GM12892 (cell line): ENCODE measurements around the gene CNTNAP2.

Experiments
- DNase-seq: peaks from one replicate; pipeline ENCODE4 v3.0.0; 2011; ENCODE audit not compliant: insufficient read length
- FAIRE-seq: peaks from 2 replicates; lab custom pipeline; 2011; peaks lifted over from hg19 to GRCh38; lab: Jason Lieb, UNC
- POLR2A ChIP-seq: IDR thresholded peaks from 2 replicates; pipeline ENCODE4 v1.6.1; 2011; ENCODE audit warnings: low read depth, low read length, control low read depth
- POLR2AphosphoS5 ChIP-seq: IDR thresholded peaks from 2 replicates; pipeline ENCODE4 v1.6.1; 2011; ENCODE audit warnings: low read depth, low read length, control low read depth
- TAF1 ChIP-seq: IDR thresholded peaks from 2 replicates; pipeline ENCODE4 v1.6.1; 2011; ENCODE audit warnings: low read depth, mild to moderate bottlenecking, control low read depth, low read length, borderline replicate concordance

Gene CNTNAP2

DNA sequence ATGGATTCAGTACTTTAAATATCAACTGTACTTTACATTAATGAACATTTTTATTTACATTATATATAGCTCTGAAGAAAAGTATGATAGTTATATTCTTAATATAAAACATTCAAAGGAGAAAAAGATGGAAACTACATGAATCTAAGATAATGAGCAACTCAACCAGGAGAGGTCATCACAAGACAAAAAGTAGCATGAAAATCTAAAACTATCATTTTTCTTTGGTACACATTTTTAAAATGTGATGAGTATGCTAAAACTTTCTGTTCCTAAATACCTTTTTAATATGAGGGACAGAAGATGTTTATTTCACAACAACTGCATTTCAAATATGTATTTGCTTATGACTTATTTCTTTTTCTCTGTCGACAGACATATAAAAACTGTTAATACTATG lies 2.4 kb downstream of the CNTNAP2 start:
- DNase-seq (no peak), FAIRE-seq (no peak)

DNA sequence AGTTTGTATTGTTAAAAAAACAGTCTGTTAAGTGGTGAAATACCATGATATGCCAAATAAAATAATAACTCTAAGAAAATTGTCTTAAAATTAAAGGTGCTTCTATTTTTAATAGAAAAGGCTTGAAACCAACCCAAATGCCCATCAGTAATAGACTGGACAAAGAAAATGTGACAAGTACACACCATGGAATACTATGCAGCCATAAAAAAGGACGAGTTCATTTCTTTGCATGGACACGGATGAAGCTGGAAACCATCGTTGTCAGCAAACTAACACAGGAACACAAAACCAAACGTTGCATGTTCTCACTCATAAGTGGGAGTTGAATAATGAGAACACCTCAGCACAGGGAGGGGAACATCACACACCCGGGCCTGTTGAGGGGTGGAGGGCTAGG lies 7.1 kb downstream of the CNTNAP2 start:
- no peak for DNase-seq
- TF ChIP-seq TAF1 (no peak), POLR2A (no peak), POLR2AphosphoS5 (no peak)
- FAIRE-seq, result no peak

More for the DNA sequence above, 2.4 kb downstream of the CNTNAP2 start:
- TF ChIP-seq POLR2A, result no peak
- no peak for TF ChIP-seq POLR2AphosphoS5
- TF ChIP-seq TAF1, result no peak

DNA sequence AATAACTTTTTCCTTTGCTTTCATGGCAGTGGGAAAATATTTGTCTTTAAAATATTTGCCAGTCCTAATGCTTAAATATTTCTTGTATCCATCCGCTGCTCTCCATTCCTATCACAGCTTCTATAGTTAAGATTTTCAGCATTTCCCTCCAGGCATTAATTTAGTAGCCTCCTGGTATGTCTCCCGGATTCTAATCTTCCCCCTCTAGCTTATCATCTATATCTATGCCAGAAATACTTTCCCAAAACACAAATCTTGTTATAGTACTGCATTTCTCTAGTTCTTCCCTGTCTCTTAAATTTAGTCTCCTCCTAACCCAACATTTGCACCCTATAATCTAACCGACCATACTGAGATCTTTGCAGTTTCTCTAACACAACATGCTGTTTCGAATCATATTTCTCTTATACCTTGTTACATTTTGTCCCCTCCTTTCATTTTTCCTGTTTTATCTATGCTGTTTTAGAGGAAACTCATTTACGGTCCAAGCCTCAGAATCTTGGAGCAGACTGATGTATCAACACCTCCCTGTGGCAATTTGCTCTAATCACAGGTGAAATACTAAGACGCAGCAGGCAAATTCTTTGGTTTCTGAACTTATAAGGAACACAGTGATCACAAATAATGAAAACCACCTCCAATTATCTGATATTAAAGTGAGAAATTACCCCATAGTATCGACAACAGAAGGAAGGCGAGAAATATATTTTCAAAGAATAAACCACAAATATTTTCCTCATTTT lies 10.3 kb downstream of the CNTNAP2 start:
- TF ChIP-seq POLR2AphosphoS5 (no peak), TAF1 (no peak), POLR2A (no peak)
- no peak for FAIRE-seq
- no peak for DNase-seq

DNA sequence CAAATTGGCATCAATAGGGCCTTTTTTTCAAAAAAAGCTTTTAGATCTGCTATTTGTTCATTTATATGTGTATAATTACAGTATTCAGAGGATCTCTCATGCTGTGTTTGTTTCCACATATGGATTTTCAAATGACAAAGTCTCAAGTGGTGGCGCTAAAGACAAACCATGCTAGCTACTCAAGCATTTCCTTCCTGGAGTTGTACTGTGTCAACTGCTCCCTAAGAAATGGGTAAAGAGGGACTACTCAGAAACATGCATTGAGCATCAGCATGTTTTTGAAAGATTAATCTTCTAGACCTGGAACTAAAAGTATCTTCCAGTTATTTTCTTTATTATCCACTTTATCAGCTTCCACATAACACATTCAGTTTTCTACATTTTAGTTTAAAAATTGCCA lies 12.7 kb downstream of the CNTNAP2 start:
- no peak for TF ChIP-seq POLR2AphosphoS5
- TF ChIP-seq POLR2A, result no peak
- no peak for TF ChIP-seq TAF1
- no peak for DNase-seq
- FAIRE-seq, result no peak

DNA sequence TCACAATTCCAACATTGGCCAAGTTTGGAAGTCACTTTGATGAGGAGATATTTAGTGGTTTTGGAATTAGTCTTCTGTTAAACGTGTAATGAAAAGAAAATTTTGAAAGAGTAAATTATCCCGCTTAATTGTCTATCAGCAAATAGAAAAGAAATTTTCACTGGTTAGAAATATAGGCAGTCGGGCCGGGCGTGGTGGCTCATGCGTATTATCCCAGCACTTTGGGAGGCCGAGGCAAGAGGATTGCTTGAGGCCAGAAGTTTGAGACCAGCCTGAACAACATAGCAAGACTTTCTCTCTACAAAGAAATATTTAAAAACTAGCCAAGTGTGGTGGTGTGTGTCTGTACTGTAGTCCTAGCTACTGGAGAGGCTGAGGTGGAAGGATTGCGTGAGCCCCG lies 13.4 kb downstream of the CNTNAP2 start:
- TF ChIP-seq POLR2AphosphoS5 (no peak), TAF1 (no peak), POLR2A (no peak)
- FAIRE-seq, result no peak
- no peak for DNase-seq

DNA sequence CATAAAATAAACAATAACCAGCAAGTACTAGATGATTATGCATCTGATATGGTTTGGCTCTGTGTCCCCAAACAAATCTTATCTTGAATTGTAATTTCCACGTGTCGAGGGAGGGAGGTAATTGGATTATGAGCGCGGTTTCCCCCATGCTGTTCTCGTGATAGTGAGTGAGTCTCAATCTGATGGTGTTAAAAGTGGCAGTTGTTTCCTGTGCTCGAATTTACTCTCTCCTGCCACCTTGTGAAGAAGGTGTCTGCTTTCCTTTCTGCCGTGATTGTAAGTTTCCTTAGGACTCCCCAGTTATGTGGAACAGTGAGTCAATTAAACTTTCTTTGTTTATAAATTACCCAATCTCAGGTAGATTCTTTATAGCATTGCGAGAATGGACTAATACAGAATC lies 15.1 kb downstream of the CNTNAP2 start:
- no peak for DNase-seq
- TF ChIP-seq TAF1 (no peak), POLR2A (no peak), POLR2AphosphoS5 (no peak)
- no peak for FAIRE-seq

DNA sequence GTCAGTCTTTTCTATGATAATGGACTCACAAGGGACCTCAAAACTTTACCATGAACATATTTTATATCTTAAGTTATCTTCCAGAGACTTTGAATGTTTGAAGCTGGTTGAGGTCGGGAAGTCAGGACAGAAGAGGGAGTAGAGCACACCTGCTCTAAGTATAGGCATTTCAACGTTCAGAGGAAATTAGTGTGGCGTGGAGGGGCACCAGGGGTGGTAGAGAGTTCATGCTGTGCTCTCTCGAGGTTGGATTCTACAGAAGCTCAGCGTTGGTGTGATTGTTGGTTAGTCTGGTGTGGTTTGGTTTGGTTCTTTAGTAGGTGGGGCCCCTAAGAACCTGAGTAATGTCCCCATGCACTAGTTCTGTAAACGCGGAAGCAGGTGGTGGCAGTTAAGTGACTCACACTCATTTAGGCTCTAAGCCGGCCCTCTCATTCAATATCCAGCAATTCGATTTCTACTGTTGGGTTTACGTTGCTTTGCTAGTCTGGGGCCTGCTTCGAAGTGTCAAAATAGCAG lies 19.8 kb downstream of the CNTNAP2 start:
- DNase-seq (no peak), FAIRE-seq (no peak)
- TF ChIP-seq POLR2A, result no peak
- TF ChIP-seq TAF1, result no peak
- TF ChIP-seq POLR2AphosphoS5, result no peak

DNA sequence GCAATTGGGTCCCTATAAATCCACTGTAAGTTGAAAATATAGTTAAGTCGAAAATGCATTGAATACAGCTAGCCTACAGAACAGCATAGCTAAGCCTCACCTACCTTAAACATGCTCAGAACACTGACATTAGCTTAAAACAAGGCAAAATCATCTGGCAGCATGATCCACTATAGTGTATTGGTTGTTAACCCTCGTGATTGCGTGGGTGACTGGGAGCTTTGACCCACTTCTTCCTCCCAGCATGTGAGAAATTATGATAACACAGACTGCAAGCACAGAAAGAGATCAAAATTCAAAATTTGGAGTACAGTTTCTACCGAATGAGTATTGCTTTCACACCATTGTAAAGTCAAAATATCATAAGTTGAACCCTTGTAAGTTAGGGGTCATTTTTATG lies 22.3 kb downstream of the CNTNAP2 start:
- DNase-seq (no peak), FAIRE-seq (no peak)
- no peak for TF ChIP-seq POLR2A
- TF ChIP-seq POLR2AphosphoS5, result no peak
- TF ChIP-seq TAF1, result no peak

DNA sequence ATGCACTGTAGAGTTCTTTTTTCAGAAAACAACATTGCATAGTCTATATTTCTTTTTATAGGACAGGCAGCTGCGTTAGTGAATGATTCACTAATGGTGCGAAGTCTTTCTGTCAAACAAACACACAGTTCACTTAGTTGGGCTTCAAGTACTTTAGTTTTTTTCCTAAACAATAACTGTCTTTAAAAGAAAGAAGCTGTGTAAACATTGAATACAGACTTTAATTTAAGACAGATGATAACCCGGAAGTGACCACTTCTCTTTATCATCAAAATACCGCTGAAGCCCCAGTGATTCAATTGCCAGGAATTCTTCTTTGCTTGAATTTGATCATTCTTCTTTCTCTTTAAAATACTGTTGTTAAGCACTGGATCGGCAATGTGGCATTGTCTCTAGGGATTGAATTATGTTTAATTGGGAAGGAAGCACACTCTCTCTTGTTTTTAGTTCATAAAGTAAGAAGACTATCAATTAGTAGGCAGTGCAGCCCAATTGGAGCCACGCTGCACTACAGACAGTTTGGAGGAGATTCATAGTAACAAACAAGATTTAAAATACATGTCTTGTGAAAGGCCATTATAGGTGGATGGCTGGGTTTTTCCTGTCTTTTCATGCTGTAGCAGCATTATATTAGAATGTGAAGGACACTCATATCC lies 30.4 kb downstream of the CNTNAP2 start:
- FAIRE-seq (no peak), DNase-seq (no peak)
- TF ChIP-seq POLR2AphosphoS5 (no peak), TAF1 (no peak), POLR2A (no peak)

DNA sequence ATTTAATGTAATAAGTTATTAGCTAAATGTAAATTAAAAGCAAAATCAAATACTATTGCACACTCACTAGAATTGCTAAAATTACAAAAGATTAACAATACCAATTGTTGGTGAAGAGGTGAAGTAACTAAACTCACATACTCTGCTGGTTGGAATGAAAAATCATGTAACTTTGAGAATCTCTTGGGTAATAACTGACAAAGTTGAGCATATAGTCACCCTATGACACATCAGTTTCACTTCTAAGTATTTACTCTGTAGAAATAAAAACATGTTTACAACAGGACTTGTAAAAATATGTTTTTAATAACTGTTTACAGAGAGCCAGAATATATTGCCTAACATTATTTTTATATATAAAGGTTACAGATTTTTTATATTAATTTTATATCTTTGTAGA lies 33.6 kb downstream of the CNTNAP2 start:
- no peak for DNase-seq
- FAIRE-seq, result no peak
- no peak for TF ChIP-seq POLR2AphosphoS5
- TF ChIP-seq POLR2A, result no peak
- TF ChIP-seq TAF1, result no peak

DNA sequence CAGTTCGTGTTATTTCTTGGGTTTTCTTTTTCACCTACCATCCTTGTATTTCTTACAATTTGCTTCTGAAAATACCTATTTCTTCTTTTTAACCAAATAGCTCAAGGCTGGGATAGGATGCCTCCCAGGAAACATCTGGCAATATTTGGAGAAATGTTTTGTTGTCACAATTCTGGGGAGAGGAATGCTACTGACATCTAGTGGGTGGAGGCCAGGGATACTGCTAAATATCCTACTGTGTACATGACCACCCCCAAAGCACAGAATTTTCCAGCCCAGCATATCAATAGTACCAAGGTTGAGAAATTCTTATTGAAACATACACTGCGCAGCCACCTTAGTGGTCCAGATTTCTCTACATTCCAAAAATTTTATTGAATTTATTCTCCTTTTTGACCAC lies 55.5 kb downstream of the CNTNAP2 start:
- no peak for TF ChIP-seq TAF1
- no peak for TF ChIP-seq POLR2AphosphoS5
- no peak for TF ChIP-seq POLR2A
- FAIRE-seq (no peak), DNase-seq (no peak)

DNA sequence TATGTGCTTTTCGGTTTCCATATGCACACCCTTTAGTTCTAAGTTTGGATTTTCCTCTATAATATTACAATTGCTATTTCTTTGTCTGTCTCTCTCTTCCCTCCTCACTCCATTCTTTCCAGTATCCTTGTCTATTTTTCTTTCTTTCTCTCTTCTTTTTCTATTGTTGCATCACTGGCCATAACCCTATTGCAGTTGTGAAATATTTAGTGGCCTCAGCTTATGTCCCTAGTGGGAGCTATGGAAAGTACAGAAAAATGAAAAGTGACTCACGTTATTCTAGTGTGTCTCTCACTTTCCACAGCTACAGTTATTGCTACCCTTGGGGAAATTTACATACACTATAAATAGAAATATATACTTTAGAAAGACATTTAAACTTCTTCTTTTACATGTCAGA lies 59.1 kb downstream of the CNTNAP2 start:
- DNase-seq (no peak), FAIRE-seq (no peak)

DNA sequence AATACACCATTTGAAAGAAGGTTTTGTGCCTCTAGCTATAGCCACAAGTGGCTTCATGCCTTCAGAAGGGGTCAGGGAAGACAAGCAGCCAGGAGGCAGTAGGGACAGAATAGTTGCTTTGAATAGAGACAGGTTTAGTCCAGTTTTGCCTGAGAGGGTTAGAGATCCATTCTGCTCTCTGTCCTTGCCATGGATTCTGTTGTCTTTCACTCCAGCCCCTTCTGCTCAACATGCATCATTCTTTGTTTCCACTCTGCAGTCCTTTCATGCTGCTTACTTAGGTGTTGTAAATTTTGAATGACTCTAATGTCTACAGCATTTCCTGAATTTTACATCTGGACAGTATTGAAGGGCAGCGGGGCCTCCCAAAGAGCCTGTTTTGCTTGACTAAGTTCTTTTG lies 60.3 kb downstream of the CNTNAP2 start:
- no peak for FAIRE-seq
- TF ChIP-seq POLR2A, result no peak
- no peak for TF ChIP-seq TAF1
- TF ChIP-seq POLR2AphosphoS5, result no peak
- DNase-seq, result no peak

More for the DNA sequence above, 59.1 kb downstream of the CNTNAP2 start:
- no peak for TF ChIP-seq TAF1
- no peak for TF ChIP-seq POLR2AphosphoS5
- no peak for TF ChIP-seq POLR2A
